HG03196 (cell line): ENCODE data around the gene KCNQ1OT1.
"Not testable (repeated sequence)": the region's sequence is repeated elsewhere in the genome, so short reads cannot be mapped to it uniquely, and the experiment has no call there.

ENCODE experiments used
- ATAC-seq: cut with Tn5 transposase; IDR thresholded peaks from one replicate; pipeline ENCODE4 v1.9.1; 2021; ENCODE audit not compliant: unreplicated experiment

Gene KCNQ1OT1

GRCh38 chr11:2655016-2655719 lies 44.6 kb downstream of the KCNQ1OT1 start:
- no peak for ATAC-seq

GRCh38 chr11:2653930-2654739 lies 45.7 kb downstream of the KCNQ1OT1 start:
- ATAC-seq = no peak

- ATAC-seq = no peak
Measured at GRCh38 chr11:2653198-2653551, 46.6 kb downstream of the KCNQ1OT1 start.

- ATAC-seq = no peak
Measured at GRCh38 chr11:2652333-2653197, 47.2 kb downstream of the KCNQ1OT1 start.

- no peak for ATAC-seq
Measured at GRCh38 chr11:2651826-2652271, 47.9 kb downstream of the KCNQ1OT1 start.

GRCh38 chr11:2651054-2651617 lies 48.7 kb downstream of the KCNQ1OT1 start:
- no peak for ATAC-seq

- ATAC-seq = no peak
Measured at GRCh38 chr11:2650343-2650867, 49.4 kb downstream of the KCNQ1OT1 start.

- no peak for ATAC-seq
Measured at GRCh38 chr11:2649848-2650247, 49.9 kb downstream of the KCNQ1OT1 start.

- no peak for ATAC-seq
Measured at GRCh38 chr11:2649400-2649799, 50.4 kb downstream of the KCNQ1OT1 start.

GRCh38 chr11:2647953-2648352 lies 51.8 kb downstream of the KCNQ1OT1 start:
- ATAC-seq = no peak

GRCh38 chr11:2647167-2647566 lies 52.6 kb downstream of the KCNQ1OT1 start:
- no peak for ATAC-seq

- no peak for ATAC-seq
Measured at GRCh38 chr11:2645779-2646118, 54.0 kb downstream of the KCNQ1OT1 start.

- no peak for ATAC-seq
Measured at GRCh38 chr11:2644844-2645778, 54.7 kb downstream of the KCNQ1OT1 start.

- no peak for ATAC-seq
Measured at GRCh38 chr11:2643746-2644145, 56.0 kb downstream of the KCNQ1OT1 start.

GRCh38 chr11:2641623-2642022 lies 58.2 kb downstream of the KCNQ1OT1 start:
- no peak for ATAC-seq

- ATAC-seq = not testable (repeated sequence)
Measured at GRCh38 chr11:2639763-2640162, 60.0 kb downstream of the KCNQ1OT1 start.

- ATAC-seq = no peak
Measured at GRCh38 chr11:2631161-2631560, 68.6 kb downstream of the KCNQ1OT1 start.

- no peak for ATAC-seq
Measured at GRCh38 chr11:2630679-2631078, 69.1 kb downstream of the KCNQ1OT1 start.

- no peak for ATAC-seq
Measured at GRCh38 chr11:2625183-2625582, 74.6 kb downstream of the KCNQ1OT1 start.

GRCh38 chr11:2621894-2622293 lies 77.9 kb downstream of the KCNQ1OT1 start:
- no peak for ATAC-seq
